IMR-90 (cell line): ENCODE measurements around the gene TRAF3. TPM values are rescaled to one million over a fixed set of nuclear protein-coding genes. Genes with fewer than 3 reads are reported as not detected.

ENCODE experiments used
- ATAC-seq: fragments of 200-7000 bp; cut with Tn5 transposase; 2 replicates; pipeline ENCODE4 v1.9.1; 2020; ENCODE audit warnings: low read depth, mild to moderate bottlenecking, moderate library complexity
- BruUV-seq: library from RNA; stranded (reverse); fragments of 400-500 nt; replicated peaks from 2 replicates; lab custom pipeline; 2021; lab: Mats Ljungman, UMichigan
- CTCF ChIA-PET: fragments of 300-600 bp; formaldehyde crosslinking; extraction: SDS; loops from one replicate; lab custom pipeline; 2021; ENCODE audit warnings: antibody characterized with exemption; lab: Yijun Ruan, JAX
- POLR2A ChIA-PET: fragments of 300-600 bp; sonication (Branson Sonifier 250); formaldehyde crosslinking; loops from one replicate; lab custom pipeline; 2022; ENCODE audit warnings: antibody characterized with exemption; ENCODE audit not compliant: unreplicated experiment; lab: Charles Lee
- DNase-seq: peaks from one replicate; pipeline ENCODE4 v3.0.0; 2013
- H2AFZ ChIP-seq: replicated peaks from 2 replicates; pipeline ENCODE3; 2013; ENCODE audit warnings: low read length, mild to moderate bottlenecking; ENCODE audit not compliant: poor library complexity
- H2AK5ac ChIP-seq: 2 replicates; pipeline ENCODE4 v1.6.1; 2013; ENCODE audit warnings: low read depth, low read length, inconsistent platforms
- H2AK9ac ChIP-seq: replicated peaks from 2 replicates; pipeline ENCODE3; 2013; ENCODE audit warnings: mild to moderate bottlenecking, low read depth, low read length, moderate library complexity; ENCODE audit not compliant: poor library complexity
- H2BK120ac ChIP-seq: 2 replicates; pipeline ENCODE4 v1.6.1; 2013; ENCODE audit warnings: low read depth, low read length, inconsistent platforms
- H2BK15ac ChIP-seq: 3 replicates; pipeline ENCODE4 v1.6.1; 2013; ENCODE audit warnings: low read depth, low read length, inconsistent platforms
- H2BK20ac ChIP-seq: 2 replicates; pipeline ENCODE4 v1.6.1; 2013; ENCODE audit warnings: low read depth, mild to moderate bottlenecking, inconsistent platforms, low read length, moderate library complexity
- H2BK5ac ChIP-seq: 2 replicates; pipeline ENCODE4 v1.6.1; 2013; ENCODE audit warnings: mild to moderate bottlenecking, low read depth, low read length, inconsistent platforms; ENCODE audit not compliant: poor library complexity, severe bottlenecking
- H3K14ac ChIP-seq: replicated peaks from 2 replicates; pipeline ENCODE4 v1.6.1; 2013; ENCODE audit warnings: low read depth, low read length, inconsistent platforms
- H3K18ac ChIP-seq: 2 replicates; pipeline ENCODE4 v1.6.1; 2013; ENCODE audit warnings: low read depth, low read length, control low read depth
- H3K23ac ChIP-seq: 2 replicates; pipeline ENCODE4 v1.6.1; 2013; ENCODE audit warnings: low read depth, low read length, inconsistent platforms
- H3K27ac ChIP-seq: 2 replicates; pipeline ENCODE4 v1.5.1; 2013; ENCODE audit warnings: mild to moderate bottlenecking, control low read depth, low read length; ENCODE audit not compliant: insufficient read depth
- H3K27me3 ChIP-seq: 2 replicates; pipeline ENCODE4 v1.6.1; 2013; ENCODE audit warnings: low read length; ENCODE audit not compliant: control insufficient read depth, insufficient read depth
- H3K36me3 ChIP-seq: 2 replicates; pipeline ENCODE4 v1.6.1; 2013; ENCODE audit warnings: low read length, mixed read lengths; ENCODE audit not compliant: control insufficient read depth, insufficient read depth
- H3K4ac ChIP-seq: 2 replicates; pipeline ENCODE4 v1.6.1; 2013; ENCODE audit warnings: low read depth, low read length, inconsistent platforms
- H3K4me1 ChIP-seq: 2 replicates; pipeline ENCODE4 v1.6.1; 2013; ENCODE audit warnings: low read length, mixed read lengths; ENCODE audit not compliant: control insufficient read depth, insufficient read depth
- H3K4me2 ChIP-seq: 2 replicates; pipeline ENCODE4 v1.6.1; 2013; ENCODE audit warnings: low read depth, mild to moderate bottlenecking, control low read depth, low read length, moderate library complexity
- H3K4me3 ChIP-seq: 2 replicates; pipeline ENCODE4 v1.5.1; 2013; ENCODE audit warnings: low read depth, mild to moderate bottlenecking, control low read depth, low read length, moderate library complexity; ENCODE audit not compliant: insufficient read depth
- H3K56ac ChIP-seq: 2 replicates; pipeline ENCODE4 v1.6.1; 2013; ENCODE audit warnings: low read length, inconsistent platforms; ENCODE audit not compliant: insufficient read depth; ENCODE audit errors: extremely low read depth
- H3K79me1 ChIP-seq, 2 experiments: 2 replicates each; pipeline ENCODE4 v1.6.1; 2013; ENCODE audit warnings: low read length in 2 of 2, inconsistent platforms in 1 of 2, low read depth in 1 of 2
- H3K9ac ChIP-seq: 2 replicates; pipeline ENCODE4 v1.6.1; 2013; ENCODE audit warnings: low read depth, low read length, control low read depth
- H3K9me1 ChIP-seq: 2 replicates; pipeline ENCODE4 v1.6.1; 2013; ENCODE audit warnings: low read length, inconsistent platforms; ENCODE audit not compliant: insufficient read depth
- H3K9me3 ChIP-seq: 2 replicates; pipeline ENCODE4 v1.6.1; 2013; ENCODE audit warnings: low read length; ENCODE audit not compliant: control insufficient read depth, insufficient read depth
- H4K20me1 ChIP-seq: 2 replicates; pipeline ENCODE4 v1.6.1; 2013; ENCODE audit warnings: low read length, inconsistent platforms; ENCODE audit not compliant: insufficient read depth
- H4K5ac ChIP-seq: 2 replicates; pipeline ENCODE4 v1.6.1; 2013; ENCODE audit warnings: mild to moderate bottlenecking, low read depth, low read length, control low read depth
- H4K8ac ChIP-seq, 2 experiments: 2 replicates each; pipeline ENCODE4 v1.6.1; 2013; ENCODE audit warnings: low read depth in 2 of 2, low read length in 2 of 2, control low read depth in 1 of 2, inconsistent platforms in 1 of 2
- H4K91ac ChIP-seq: 2 replicates; pipeline ENCODE4 v1.6.1; 2013; ENCODE audit warnings: low read depth, low read length, inconsistent platforms; ENCODE audit not compliant: insufficient read depth
- BHLHE40 ChIP-seq: fragments of 150-350 bp; IDR thresholded peaks from 2 replicates; pipeline ENCODE4 v1.6.1; 2016; ENCODE audit warnings: mild to moderate bottlenecking, low read depth, low read length
- NFE2L2 ChIP-seq: fragments of 150-350 bp; IDR thresholded peaks from 2 replicates; pipeline ENCODE4 v1.6.1; 2016; ENCODE audit warnings: low read depth, mild to moderate bottlenecking, low read length
- POLR2A ChIP-seq: IDR thresholded peaks from 2 replicates; pipeline ENCODE4 v1.6.1; 2012; ENCODE audit warnings: mild to moderate bottlenecking, low read depth, low read length
- WGBS, 2 experiments: methylation state at CpG; one replicate each; pipeline versions ENCODE4 v1.1.5 to v1.1.7; 2013; ENCODE audit warnings: missing lambda C conversion rate in 2 of 2; ENCODE audit not compliant: insufficient read length in 1 of 2; ENCODE audit errors: extremely low coverage in 2 of 2; 5-methylcytosine and 5-hydroxymethylcytosine counted together
- dilution Hi-C: fragments of 300-500 bp; cut with HindIII; formaldehyde crosslinking; loops from one replicate; pipeline ENCODE4 v1.14.3; 2018; ENCODE audit warnings: low sequenced_read_pairs; ENCODE audit not compliant: unreplicated experiment
- in situ Hi-C: fragments of 300-500 bp; cut with MboI; formaldehyde crosslinking; loops from 3 replicates; pipeline ENCODE4 v1.14.3; 2019; ENCODE audit warnings: low sequenced_read_pairs, inconsistent platforms, mixed read lengths
- intact Hi-C: fragments of 100-400 bp; cut with micrococcal nuclease; formaldehyde crosslinking; loops from 2 replicates; pipeline ENCODE4 v1.10.0; 2022
- polyA plus RNA-seq, 3 experiments: library from polyadenylated mRNA; depleted of rRNA; stranded (reverse); fragments of >200 nt; gene quantifications; 2 replicates each; pipeline ENCODE4 v1.2.3, GENCODE V29; 2012; ENCODE audit warnings: low replicate concordance in 1 of 3
- total RNA-seq: library from RNA; depleted of rRNA; stranded (reverse); fragments of >200 nt; gene quantifications from 2 replicates; pipeline ENCODE4 v1.2.3, GENCODE V29; 2012

TRAF3 gene
- total and polyA plus RNA-seq, 2 of the 4 experiments (the other 2 are of a cell fraction) = 21.2 to 25.3 TPM

- in situ Hi-C loops = no loop called here
- dilution Hi-C loops = no loop called here
- H4K20me1 ChIP-seq = no peaks in the 10 kb centered on the region
- no peak overlapping the region for H2BK20ac ChIP-seq
- no peak overlapping the region for H4K8ac ChIP-seq
- H3K27me3 ChIP-seq = peaks cover 61% of the 10 kb centered on the region
- no peak overlapping the region for H3K4ac ChIP-seq
- no peak overlapping the region for H2AK5ac ChIP-seq
- POLR2A ChIA-PET = no interaction called here
- no peaks in the 10 kb centered on the region for H3K79me1 ChIP-seq
- peak overlapping the region; percentile 31; the same call in 1 of the 2 replicates for H3K4me2 ChIP-seq
- DNase-seq = no peak
- H3K56ac ChIP-seq = no peak overlapping the region
- no peak overlapping the region for H3K27ac ChIP-seq
- peak overlapping the region; percentile 64 for H2AFZ ChIP-seq
- H2BK120ac ChIP-seq = no peak overlapping the region
- H3K23ac ChIP-seq = no peak overlapping the region
- H3K4me3 ChIP-seq = peak overlapping the region; percentile 17; the same call in 1 of the 2 replicates
- WGBS, 2 experiments = 6% methylated on average over 26 of the region's 53 CpGs; no CpG with 5 or more reads in 1 of the 2 experiments
- H3K14ac ChIP-seq = no peak overlapping the region
- no peak overlapping the region for H3K9ac ChIP-seq
- H4K91ac ChIP-seq = no peak overlapping the region
- H3K9me3 ChIP-seq = peaks cover 2% of the 10 kb centered on the region; the same call in 1 of the 2 replicates
- H2BK5ac ChIP-seq = no peak overlapping the region
- TF ChIP-seq NFE2L2 = no peak
- TF ChIP-seq POLR2A = no peak
- TF ChIP-seq BHLHE40 = no peak
- no peak; the same call in 1 of the 2 replicates for ATAC-seq
- CTCF ChIA-PET = no interaction called here
- H2BK15ac ChIP-seq = no peak overlapping the region
- BruUV-seq = no TSS peak
- H2AK9ac ChIP-seq = no peak overlapping the region
- H3K18ac ChIP-seq = no peak overlapping the region
- no peak overlapping the region for H4K5ac ChIP-seq
- H3K4me1 ChIP-seq = no peaks in the 10 kb centered on the region; the same call in 1 of the 2 replicates
- no peaks in the 10 kb centered on the region for H3K36me3 ChIP-seq
- 0 out of 2 replicates have a peak, but pooled peaks cover 3% of the 10 kb centered on the region for H3K9me1 ChIP-seq
- intact Hi-C loops = no loop called here
Measured at GRCh38 chr14:102923201-102923924, 146.1 kb downstream of the TRAF3 start.
